GM23248 (cell line): Measurements from ENCODE around the gene VPREB1.

ENCODE experiments used
- EZH2 ChIP-seq: fragments of 200-600 bp; sonication (generic); IDR thresholded peaks from 2 replicates; pipeline ENCODE4 v1.6.1; 2018; ENCODE audit warnings: antibody characterized with exemption, mild to moderate bottlenecking; ENCODE audit not compliant: insufficient read depth, poor library complexity, severe bottlenecking
- EZH2phosphoT487 ChIP-seq: fragments of 200-600 bp; sonication (generic); IDR thresholded peaks from 2 replicates; pipeline ENCODE4 v1.6.1; 2018; ENCODE audit warnings: antibody characterized with exemption, moderate library complexity, mild to moderate bottlenecking, low read depth; ENCODE audit not compliant: insufficient read depth

DNA sequence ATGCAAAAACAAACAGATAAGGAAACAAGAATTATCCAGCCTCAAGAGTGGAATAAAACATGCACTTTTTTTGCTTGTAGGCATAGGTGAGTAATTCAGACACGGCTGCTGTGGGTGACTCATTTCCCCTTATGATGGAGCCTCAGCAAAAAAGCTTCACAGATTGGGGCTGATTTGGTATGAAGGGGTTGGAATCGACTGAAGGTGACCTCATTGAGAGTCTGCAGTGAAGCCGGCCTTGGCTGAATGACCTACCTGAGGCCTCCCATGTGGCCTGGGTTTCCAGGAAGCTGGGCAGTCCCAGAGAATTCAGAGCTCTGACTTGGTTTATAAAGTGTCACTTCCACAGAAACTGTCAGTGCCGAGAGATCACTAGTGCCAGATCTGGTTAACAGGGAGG lies 34.2 kb upstream of the VPREB1 start:
- no peak for TF ChIP-seq EZH2
- TF ChIP-seq EZH2phosphoT487, result no peak
